GM10266 (cell line): ENCODE data around the gene MARVELD2.

ENCODE experiments used
- DNase-seq: peaks from one replicate; pipeline ENCODE4 v3.0.0; 2012; ENCODE audit errors: extremely low spot score
- CTCF ChIP-seq: IDR thresholded peaks from 2 replicates; pipeline ENCODE4 v1.5.1; 2012; ENCODE audit warnings: mild to moderate bottlenecking, low read depth; ENCODE audit not compliant: control insufficient read depth, insufficient read depth; ENCODE audit errors: missing control alignments

Gene MARVELD2

GRCh38 chr5:69492923-69493395 lies 78.0 kb downstream of the MARVELD2 start:
- no peak for TF ChIP-seq CTCF
- DNase-seq, result peak; percentile 80

GRCh38 chr5:69493396-69494133 lies 78.6 kb downstream of the MARVELD2 start:
- peak; percentile 80 for DNase-seq
- TF ChIP-seq CTCF, result no peak
